Neuronal stem cell (in vitro differentiated cells): ENCODE results near the gene ITSN2.

Experiments used
- DNase-seq: peaks from one replicate; pipeline ENCODE4 v3.0.0-alpha.2; 2013; ENCODE audit warnings: low spot score
- H2AFZ ChIP-seq: one replicate; pipeline ENCODE4 v1.6.1; 2013; ENCODE audit warnings: mild to moderate bottlenecking, low read length, inconsistent platforms
- H2AK5ac ChIP-seq: 2 replicates; pipeline ENCODE4 v1.6.1; 2013; ENCODE audit warnings: low read depth, mild to moderate bottlenecking, inconsistent platforms, low read length, moderate library complexity, mixed read lengths
- H2BK120ac ChIP-seq: 2 replicates; pipeline ENCODE4 v1.6.1; 2013; ENCODE audit warnings: low read depth, mild to moderate bottlenecking, inconsistent platforms, low read length, moderate library complexity, mixed read lengths
- H2BK12ac ChIP-seq: one replicate; pipeline ENCODE4 v1.6.1; 2013; ENCODE audit warnings: low read length, inconsistent platforms
- H2BK15ac ChIP-seq: 2 replicates; pipeline ENCODE4 v1.6.1; 2013; ENCODE audit warnings: mild to moderate bottlenecking, low read length, inconsistent platforms, mixed read lengths
- H2BK5ac ChIP-seq: one replicate; pipeline ENCODE4 v1.6.1; 2013; ENCODE audit warnings: inconsistent platforms, mild to moderate bottlenecking, low read length, moderate library complexity
- H3K14ac ChIP-seq: one replicate; pipeline ENCODE4 v1.6.1; 2013; ENCODE audit warnings: low read length, inconsistent platforms
- H3K18ac ChIP-seq: 2 replicates; pipeline ENCODE4 v1.6.1; 2013; ENCODE audit warnings: low read length, inconsistent platforms
- H3K23ac ChIP-seq: 2 replicates; pipeline ENCODE4 v1.6.1; 2013; ENCODE audit warnings: low read depth, mild to moderate bottlenecking, mixed read lengths, low read length, inconsistent platforms; ENCODE audit not compliant: poor library complexity
- H3K27ac ChIP-seq: replicated peaks from 3 replicates; pipeline ENCODE4 v1.5.1; 2013; ENCODE audit warnings: low read length, inconsistent platforms
- H3K27me3 ChIP-seq, 3 experiments: 2 replicates each; pipeline ENCODE4 v1.6.1; 2013; ENCODE audit warnings: low read length in 3 of 3, mild to moderate bottlenecking in 2 of 3, inconsistent platforms in 1 of 3, low read depth in 1 of 3, mixed read lengths in 1 of 3, moderate library complexity in 1 of 3; ENCODE audit not compliant: control insufficient read depth in 3 of 3, insufficient read depth in 3 of 3
- H3K36me3 ChIP-seq, 2 donors: replicated peaks in 1 of 2; 2 replicates each; pipeline ENCODE4 v1.6.1; 2013; ENCODE audit warnings: low read length in 2 of 2; ENCODE audit not compliant: control insufficient read depth in 2 of 2, insufficient read depth in 2 of 2
- H3K4ac ChIP-seq: 2 replicates; pipeline ENCODE4 v1.6.1; 2013; ENCODE audit warnings: inconsistent platforms, mild to moderate bottlenecking, low read length, moderate library complexity
- H3K4me1 ChIP-seq, 2 donors: 1 replicate in 1 of 2; 2 replicates in 1 of 2; pipeline ENCODE4 v1.6.1; 2013; ENCODE audit warnings: low read length in 2 of 2, low read depth in 1 of 2; ENCODE audit not compliant: control insufficient read depth in 2 of 2, insufficient read depth in 1 of 2
- H3K4me2 ChIP-seq: one replicate; pipeline ENCODE4 v1.6.1; 2013; ENCODE audit warnings: mild to moderate bottlenecking, low read length, inconsistent platforms; ENCODE audit not compliant: insufficient read depth, poor library complexity, severe bottlenecking
- H3K4me3 ChIP-seq, 2 donors: 2 replicates each; pipeline ENCODE4 v1.5.1; 2013; ENCODE audit warnings: low read length in 2 of 2, mild to moderate bottlenecking in 2 of 2, inconsistent platforms in 1 of 2, moderate library complexity in 1 of 2
- H3K79me1 ChIP-seq: one replicate; pipeline ENCODE4 v1.6.1; 2013; ENCODE audit warnings: low read depth, mild to moderate bottlenecking, inconsistent platforms, low read length, moderate library complexity
- H3K9ac ChIP-seq: one replicate; pipeline ENCODE4 v1.6.1; 2013; ENCODE audit warnings: mild to moderate bottlenecking, low read depth, low read length, inconsistent platforms; ENCODE audit not compliant: poor library complexity
- H3K9me3 ChIP-seq, 2 donors: replicated peaks in 1 of 2; 2 replicates each; pipeline versions ENCODE3 to v1.6.1; 2013; ENCODE audit warnings: low read length in 2 of 2, mild to moderate bottlenecking in 2 of 2, inconsistent platforms in 1 of 2, low read depth in 1 of 2, mixed read lengths in 1 of 2, moderate library complexity in 1 of 2; ENCODE audit not compliant: control insufficient read depth in 2 of 2, insufficient read depth in 1 of 2
- H4K8ac ChIP-seq: one replicate; pipeline ENCODE4 v1.6.1; 2013; ENCODE audit warnings: low read depth, mild to moderate bottlenecking, inconsistent platforms, low read length, moderate library complexity
- H4K91ac ChIP-seq: one replicate; pipeline ENCODE4 v1.6.1; 2013; ENCODE audit warnings: low read length, low read depth, mild to moderate bottlenecking, inconsistent platforms; ENCODE audit not compliant: poor library complexity
- WGBS, 2 donors: extraction: QIAGEN DNeasy Blood & Tissue Kit; methylation state at CpG; one replicate each; pipeline ENCODE4 v1.1.7; 2013; ENCODE audit warnings: missing lambda C conversion rate in 2 of 2, mixed read lengths in 1 of 2; ENCODE audit not compliant: insufficient read length in 2 of 2, insufficient replicate concordance in 1 of 2; ENCODE audit errors: extremely low coverage in 2 of 2; 5-methylcytosine and 5-hydroxymethylcytosine counted together

The ITSN2 gene

DNA sequence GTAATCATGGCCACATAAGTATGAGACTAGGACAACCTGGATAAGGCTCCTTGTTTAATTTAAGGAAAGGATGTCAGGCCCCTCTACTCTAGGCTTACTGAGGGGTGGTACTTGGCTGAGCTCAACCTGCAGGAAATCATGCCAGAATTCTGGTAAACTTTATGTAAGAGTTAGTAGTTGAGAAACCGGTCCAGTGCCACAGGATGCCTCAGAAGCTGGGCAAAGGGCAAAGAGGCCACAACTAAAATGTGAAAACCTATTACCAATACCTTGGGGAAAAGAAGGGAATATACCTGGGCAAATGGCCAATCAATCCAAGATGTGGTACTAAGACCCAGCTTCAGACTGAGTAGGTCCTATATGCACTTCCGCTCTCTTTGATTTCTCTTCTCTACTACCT, 86.7 kb downstream of the ITSN2 start:
- Histone ChIP-seq H3K79me1 (no peaks in the 10 kb centered on the region), H2AFZ (no peak overlapping the region), H3K27me3 (no peaks in the 10 kb centered on the region), H2BK120ac (no peak overlapping the region), H3K14ac (no peak overlapping the region), H4K91ac (no peak overlapping the region), H2BK5ac (no peak overlapping the region), H3K4me1 (peaks cover 0 to 2% of the 10 kb centered on the region in 2 donors), H3K36me3 (peaks cover 0 to 26% of the 10 kb centered on the region in 2 donors), H2BK12ac (no peak overlapping the region), H3K18ac (no peak overlapping the region), H3K27ac (no peak overlapping the region), H3K4me3 (no peak overlapping the region), H4K8ac (no peak overlapping the region), H3K9me3 (no peaks in the 10 kb centered on the region), H3K9ac (no peak overlapping the region), H2BK15ac (no peak overlapping the region), H3K4me2 (no peak overlapping the region), H3K4ac (no peak overlapping the region), H2AK5ac (no peak overlapping the region), H3K23ac (no peak overlapping the region)
- no CpG with 5 or more reads among the region's 2 CpGs for WGBS, 2 donors
- DNase-seq = no peak

DNA sequence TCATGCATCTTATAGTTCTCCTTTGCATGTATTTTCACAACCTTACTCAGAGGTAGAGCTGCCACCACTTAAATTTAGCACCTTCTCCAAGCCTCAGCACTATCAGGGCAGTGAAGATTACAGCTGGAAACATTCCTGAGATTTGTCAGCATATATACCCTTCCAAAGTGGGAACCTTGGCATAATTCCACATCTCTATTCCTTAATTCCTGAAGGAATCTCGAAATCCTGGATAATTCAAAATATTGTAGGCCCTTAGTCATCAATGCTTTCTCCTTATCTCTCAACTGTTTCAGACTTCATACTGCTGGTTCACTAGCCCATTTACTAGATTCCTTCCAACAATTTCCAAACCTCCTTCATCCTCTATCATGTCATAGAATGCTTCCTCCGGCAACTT, 87.4 kb downstream of the ITSN2 start:
- H3K27ac ChIP-seq = no peak overlapping the region
- H2BK120ac ChIP-seq = no peak overlapping the region
- WGBS, 2 donors = no CpG with 5 or more reads among the region's 2 CpGs
- no peak overlapping the region for H3K9ac ChIP-seq
- H3K4ac ChIP-seq = no peak overlapping the region
- no peaks in the 10 kb centered on the region for H3K9me3 ChIP-seq
- no peak overlapping the region for H2AK5ac ChIP-seq
- H3K14ac ChIP-seq = no peak overlapping the region
- no peak for DNase-seq
- H3K36me3 ChIP-seq = peaks cover 0 to 26% of the 10 kb centered on the region in 2 donors
- no peak overlapping the region for H2BK12ac ChIP-seq
- H2BK5ac ChIP-seq = no peak overlapping the region
- H3K4me2 ChIP-seq = no peak overlapping the region
- no peaks in the 10 kb centered on the region for H3K27me3 ChIP-seq
- H4K8ac ChIP-seq = no peak overlapping the region
- H3K4me3 ChIP-seq = no peak overlapping the region
- no peak overlapping the region for H3K18ac ChIP-seq
- no peak overlapping the region for H3K23ac ChIP-seq
- H4K91ac ChIP-seq = no peak overlapping the region
- no peak overlapping the region for H2AFZ ChIP-seq
- H3K4me1 ChIP-seq = peaks cover 0 to 2% of the 10 kb centered on the region in 2 donors
- no peaks in the 10 kb centered on the region for H3K79me1 ChIP-seq
- H2BK15ac ChIP-seq = no peak overlapping the region

DNA sequence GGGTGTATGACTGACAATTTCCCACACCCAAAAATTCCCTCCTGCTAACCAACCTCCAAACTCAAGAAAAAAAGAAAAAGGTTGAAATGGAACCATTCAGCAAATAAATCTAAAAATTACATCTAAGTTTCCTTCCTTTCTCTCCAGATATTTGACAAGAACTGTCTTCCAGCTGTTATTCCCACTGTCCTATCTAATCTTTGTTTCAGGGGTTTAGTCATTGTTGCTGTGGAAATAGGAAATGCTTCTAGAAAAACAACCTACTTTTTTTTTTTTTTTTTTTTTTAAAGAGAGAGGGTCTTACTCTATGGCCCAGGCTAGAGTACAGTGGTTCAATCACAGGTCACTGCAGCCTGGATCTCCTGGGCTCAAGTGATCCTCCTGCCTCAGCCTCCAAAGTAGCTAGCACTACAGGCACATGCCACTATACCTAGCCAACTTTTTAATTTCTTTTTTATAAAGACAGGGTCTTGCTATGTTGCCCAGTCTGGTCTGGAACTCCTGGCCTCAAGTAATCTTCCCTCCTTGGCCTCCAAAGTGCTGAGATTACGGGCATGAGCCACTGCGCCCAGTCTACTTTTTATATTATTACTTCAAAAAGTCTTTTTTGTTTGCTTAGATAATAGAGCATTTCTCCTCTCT, 88.1 kb downstream of the ITSN2 start:
- Histone ChIP-seq H3K18ac (no peak overlapping the region), H3K36me3 (peaks cover 0 to 26% of the 10 kb centered on the region in 2 donors), H3K4me3 (no peak overlapping the region), H3K4me1 (peaks cover 0 to 2% of the 10 kb centered on the region in 2 donors), H3K9me3 (no peaks in the 10 kb centered on the region), H2BK12ac (no peak overlapping the region), H3K9ac (no peak overlapping the region), H3K79me1 (no peaks in the 10 kb centered on the region), H2BK120ac (no peak overlapping the region), H3K4me2 (no peak overlapping the region), H3K14ac (no peak overlapping the region), H2AFZ (no peak overlapping the region), H3K27ac (no peak overlapping the region), H3K27me3 (no peaks in the 10 kb centered on the region), H4K91ac (no peak overlapping the region), H3K4ac (no peak overlapping the region), H3K23ac (no peak overlapping the region), H2BK15ac (no peak overlapping the region), H2BK5ac (no peak overlapping the region), H4K8ac (no peak overlapping the region), H2AK5ac (no peak overlapping the region)
- WGBS, 2 donors = no CpG with 5 or more reads among the region's 2 CpGs
- DNase-seq = no peak

DNA sequence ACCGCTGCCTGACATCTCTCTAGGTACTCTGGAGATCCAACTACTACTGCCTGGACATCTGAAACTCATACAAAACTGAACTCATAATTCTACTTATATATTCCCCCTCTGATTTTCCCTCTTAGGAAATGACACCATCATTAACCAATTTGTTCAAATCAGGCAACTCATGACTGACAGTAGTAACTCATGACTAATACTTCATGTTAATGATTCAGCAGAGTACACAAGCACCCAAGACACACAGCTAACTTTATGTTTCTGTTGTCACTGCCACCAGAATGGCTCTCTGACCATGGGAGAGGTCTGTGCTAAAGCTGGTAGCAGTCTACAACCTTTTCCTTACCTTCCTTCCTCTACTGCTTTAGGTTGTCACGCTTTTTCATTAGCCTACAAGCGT, 91.1 kb downstream of the ITSN2 start:
- H4K8ac ChIP-seq = no peak overlapping the region
- H2BK15ac ChIP-seq = no peak overlapping the region
- no peak overlapping the region for H3K14ac ChIP-seq
- no peak overlapping the region for H4K91ac ChIP-seq
- H3K36me3 ChIP-seq = peaks cover 0 to 20% of the 10 kb centered on the region in 2 donors
- no peak overlapping the region for H2AK5ac ChIP-seq
- no peak overlapping the region for H3K18ac ChIP-seq
- H3K4me1 ChIP-seq = no peaks in the 10 kb centered on the region
- H3K9me3 ChIP-seq = no peaks in the 10 kb centered on the region
- no peak overlapping the region for H2BK120ac ChIP-seq
- H3K23ac ChIP-seq = no peak overlapping the region
- no peaks in the 10 kb centered on the region for H3K27me3 ChIP-seq
- H3K9ac ChIP-seq = no peak overlapping the region
- DNase-seq = no peak
- no peak overlapping the region for H3K27ac ChIP-seq
- no peak overlapping the region for H2BK12ac ChIP-seq
- H3K4ac ChIP-seq = no peak overlapping the region
- no peak overlapping the region for H3K4me3 ChIP-seq
- H3K79me1 ChIP-seq = no peaks in the 10 kb centered on the region
- no peak overlapping the region for H3K4me2 ChIP-seq
- no peak overlapping the region for H2AFZ ChIP-seq
- no peak overlapping the region for H2BK5ac ChIP-seq
- no CpG with 5 or more reads among the region's 3 CpGs for WGBS, 2 donors
